GM08714 (cell line): ENCODE data around the gene C2orf49.

Experiments used
- H3K4me3 ChIP-seq: fragments of 200-500 bp; sonication (Bioruptor generic); 2 replicates; pipeline ENCODE4 v1.5.1; 2014; ENCODE audit warnings: mild to moderate bottlenecking, low read length, inconsistent platforms
- ZNF274 ChIP-seq: IDR thresholded peaks from 2 replicates; pipeline ENCODE4 v1.6.1; 2012; ENCODE audit warnings: mild to moderate bottlenecking, low read depth, low read length

C2orf49 gene

DNA sequence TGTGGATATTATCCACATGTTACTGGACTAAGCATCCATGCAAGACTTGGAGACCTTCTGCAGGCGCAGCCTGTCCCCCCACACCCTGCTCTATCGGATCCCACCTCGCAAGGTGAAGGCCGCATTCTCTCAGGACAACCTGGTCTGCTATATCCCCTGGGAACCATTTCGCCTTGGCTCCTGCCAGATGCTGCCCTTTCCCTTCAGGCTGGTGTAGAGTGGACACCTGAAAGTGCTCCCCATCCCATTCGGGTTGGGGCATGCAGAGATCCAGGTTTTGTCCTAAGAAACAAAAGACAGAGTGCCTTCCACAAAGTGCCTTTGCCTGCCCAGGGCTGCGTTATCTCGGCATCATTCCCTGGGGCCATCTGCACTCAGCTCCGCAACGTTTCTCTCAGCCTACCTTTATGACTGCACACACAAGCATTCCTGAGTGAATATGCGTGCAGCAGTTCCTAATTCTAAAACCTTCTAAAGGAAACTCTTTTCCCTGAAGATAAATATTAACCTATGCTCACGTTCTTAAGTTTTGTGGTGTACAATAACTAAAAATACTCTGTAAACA is 41.0 kb downstream of the C2orf49 start:
- no peak for TF ChIP-seq ZNF274

DNA sequence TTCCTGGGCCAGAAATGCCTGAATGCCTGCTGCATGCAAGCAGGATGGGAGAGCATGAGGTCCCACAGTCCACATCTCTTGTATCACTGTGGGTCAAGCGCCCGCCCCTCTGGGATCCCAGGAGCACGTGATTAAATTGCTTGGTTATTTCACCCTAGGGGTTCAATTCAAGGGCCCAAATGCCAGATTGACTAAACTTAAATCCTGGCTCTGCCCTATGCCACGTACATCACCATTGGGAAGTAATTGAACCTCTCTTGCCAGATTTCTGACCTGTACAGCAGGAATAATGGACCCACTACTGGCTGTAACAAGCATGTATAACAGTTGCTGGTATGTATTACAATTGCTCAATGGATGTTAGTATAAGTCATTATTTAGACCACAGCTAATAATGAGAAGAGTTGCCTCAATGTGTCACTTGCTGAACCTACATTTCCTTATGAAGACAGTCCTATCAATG is 41.6 kb downstream of the C2orf49 start:
- H3K4me3 ChIP-seq = no peak overlapping the region
- TF ChIP-seq ZNF274 = no peak

More for the DNA sequence above, 41.0 kb downstream of the C2orf49 start:
- H3K4me3 ChIP-seq = no peak overlapping the region

DNA sequence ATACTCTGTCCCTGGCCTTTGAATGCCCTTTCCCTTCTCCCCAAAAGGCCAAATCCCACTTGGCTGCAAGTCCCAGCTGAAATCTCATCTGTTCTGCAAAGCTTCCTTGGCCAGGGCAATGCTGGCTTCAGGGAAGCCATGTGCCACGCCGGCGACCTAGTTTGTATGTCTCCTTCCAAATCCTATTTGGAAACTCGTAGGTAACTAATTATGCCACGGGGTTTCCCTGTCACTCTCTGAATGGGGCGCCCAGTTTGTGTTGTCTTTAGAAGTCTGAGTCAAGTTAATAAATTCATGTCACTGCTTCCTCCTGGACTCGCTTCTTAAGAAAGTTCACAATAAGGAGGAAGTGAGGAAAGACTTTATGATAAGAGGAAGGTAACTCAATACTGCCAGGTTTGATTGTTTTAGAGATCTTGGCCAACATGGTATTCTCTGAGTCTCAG is 42.4 kb downstream of the C2orf49 start:
- no peak for TF ChIP-seq ZNF274
- no peak overlapping the region for H3K4me3 ChIP-seq

DNA sequence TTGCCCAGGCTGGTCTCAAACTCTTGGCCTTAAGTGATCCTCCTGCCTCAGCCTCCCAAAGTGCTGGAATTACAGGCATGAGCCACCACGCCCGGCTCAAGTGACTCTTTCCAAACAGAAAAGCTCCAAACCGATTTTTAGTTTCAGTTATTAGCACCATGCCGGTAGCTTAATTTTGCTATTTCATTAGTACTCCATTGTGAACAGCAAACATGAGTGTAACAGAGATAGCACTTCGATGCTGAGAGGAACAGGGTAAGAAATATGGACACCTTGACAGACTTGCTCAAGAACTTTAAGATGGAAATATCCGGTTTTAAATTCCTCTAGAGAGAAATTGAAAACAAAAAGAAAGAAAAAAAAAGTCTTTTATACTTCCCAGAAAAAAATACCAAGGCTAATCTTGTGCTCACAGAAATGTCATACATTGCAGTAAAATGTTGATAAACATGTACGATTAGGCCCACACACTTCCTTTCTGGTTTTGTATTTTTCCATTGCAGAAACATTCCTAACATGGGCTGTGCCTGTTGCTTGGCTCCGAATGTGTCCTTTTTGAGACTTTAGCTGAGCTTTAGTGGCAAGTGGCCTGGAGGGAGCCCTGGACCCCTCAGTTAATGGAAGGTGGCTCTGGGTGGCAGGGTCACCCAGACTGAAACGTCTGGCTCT is 43.2 kb downstream of the C2orf49 start:
- no peak for TF ChIP-seq ZNF274
- H3K4me3 ChIP-seq = no peak overlapping the region

DNA sequence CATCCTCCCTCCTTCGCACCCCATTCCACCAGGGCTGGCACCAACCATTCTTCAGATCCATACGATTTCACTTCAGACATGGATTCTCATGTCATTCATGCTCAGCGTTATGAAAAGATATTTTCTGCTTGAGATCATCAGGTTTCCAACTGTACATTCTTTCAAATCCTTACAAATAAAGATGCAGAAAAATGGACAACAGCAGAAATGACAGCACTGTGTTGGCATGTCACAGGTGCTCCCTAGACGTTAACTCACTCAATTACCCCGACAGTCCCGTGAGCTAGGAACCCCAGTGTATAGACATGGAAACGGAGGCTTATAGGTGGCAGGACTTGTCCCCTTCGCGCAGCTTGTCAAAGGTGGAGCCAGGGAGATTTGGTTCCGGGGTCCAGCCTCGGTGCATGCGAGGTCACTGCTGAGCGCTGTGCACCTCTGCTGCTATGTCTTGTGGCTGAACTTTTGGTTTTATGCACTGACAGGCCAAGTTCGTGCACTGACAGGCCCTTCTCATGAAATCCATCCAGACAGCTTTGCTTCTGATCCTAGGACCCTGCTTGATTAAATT is 43.8 kb downstream of the C2orf49 start:
- no peak for TF ChIP-seq ZNF274
- H3K4me3 ChIP-seq = no peak overlapping the region

DNA sequence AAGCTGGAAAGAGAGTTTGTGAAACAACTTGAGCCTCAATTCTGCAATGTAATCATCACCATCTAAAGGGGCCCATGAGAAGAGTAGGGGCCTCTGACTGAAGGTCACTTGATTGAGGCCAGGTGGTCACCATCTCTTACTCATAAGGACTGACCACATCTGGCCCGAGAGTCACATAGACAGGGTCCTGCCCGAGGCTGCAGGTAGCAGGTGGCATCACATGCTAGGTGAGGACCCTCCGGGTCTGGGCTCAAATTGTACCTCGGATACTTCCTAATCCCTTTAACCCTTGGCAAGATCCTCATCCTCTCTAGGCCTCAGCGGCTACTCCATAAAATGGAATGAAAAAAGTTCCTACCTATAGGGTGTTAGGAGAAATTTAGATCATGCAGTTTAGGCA is 44.8 kb downstream of the C2orf49 start:
- H3K4me3 ChIP-seq = no peak overlapping the region
- TF ChIP-seq ZNF274 = no peak

DNA sequence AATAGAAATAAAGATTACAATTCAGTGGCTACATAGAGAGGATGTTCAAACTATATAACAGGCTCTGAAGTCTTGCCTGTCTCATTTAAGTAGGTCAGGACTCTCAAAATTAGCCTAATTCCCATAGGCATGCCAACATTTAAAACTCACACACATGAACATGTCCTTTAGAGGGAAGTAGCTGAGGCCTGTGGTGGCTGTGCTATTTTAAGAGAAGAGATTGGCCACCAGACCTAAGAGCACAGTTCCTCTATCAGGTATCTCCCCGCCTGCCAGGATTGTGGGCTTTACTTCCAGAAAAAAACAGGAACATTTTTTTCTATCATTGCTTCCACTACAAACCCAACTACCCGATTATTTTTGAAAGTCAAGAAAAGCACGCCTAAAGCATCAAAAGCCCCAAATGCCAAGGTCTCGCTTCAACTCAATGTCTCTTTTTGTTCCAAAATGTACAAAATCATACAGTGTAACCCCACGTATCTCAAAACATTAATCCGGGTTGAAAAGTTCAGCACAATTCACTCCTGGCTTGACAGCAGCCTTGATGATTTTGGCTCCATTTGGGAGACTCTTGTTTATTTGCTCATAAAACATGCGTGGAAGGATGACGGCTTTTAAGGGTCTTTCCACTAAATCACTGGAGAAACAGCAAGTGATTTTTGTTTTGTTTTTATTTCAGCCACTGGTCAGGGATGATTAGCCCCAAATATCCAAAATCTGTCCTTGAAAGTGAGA is 46.3 kb downstream of the C2orf49 start:
- TF ChIP-seq ZNF274 = no peak
- H3K4me3 ChIP-seq = no peak overlapping the region

DNA sequence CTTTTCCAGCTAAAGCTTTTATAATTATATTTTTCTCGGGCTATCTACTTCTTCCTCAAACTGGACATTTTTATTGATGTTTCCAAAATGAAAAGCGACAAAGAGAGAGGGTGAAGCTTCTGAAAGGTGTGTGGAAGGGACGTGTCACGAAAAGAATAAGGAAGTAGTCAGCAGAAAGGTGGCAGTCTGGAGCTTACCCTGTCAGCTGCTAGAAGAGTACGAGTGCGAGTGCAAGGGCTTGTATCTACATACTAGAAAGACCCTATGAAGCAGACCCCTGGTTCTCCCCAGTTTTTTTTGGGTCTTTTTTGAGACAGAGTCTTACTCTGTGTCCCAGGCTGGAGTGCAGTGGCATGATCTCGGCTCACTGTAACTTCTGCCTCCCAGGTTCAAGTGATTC is 46.9 kb downstream of the C2orf49 start:
- no peak for TF ChIP-seq ZNF274
- no peak overlapping the region for H3K4me3 ChIP-seq

DNA sequence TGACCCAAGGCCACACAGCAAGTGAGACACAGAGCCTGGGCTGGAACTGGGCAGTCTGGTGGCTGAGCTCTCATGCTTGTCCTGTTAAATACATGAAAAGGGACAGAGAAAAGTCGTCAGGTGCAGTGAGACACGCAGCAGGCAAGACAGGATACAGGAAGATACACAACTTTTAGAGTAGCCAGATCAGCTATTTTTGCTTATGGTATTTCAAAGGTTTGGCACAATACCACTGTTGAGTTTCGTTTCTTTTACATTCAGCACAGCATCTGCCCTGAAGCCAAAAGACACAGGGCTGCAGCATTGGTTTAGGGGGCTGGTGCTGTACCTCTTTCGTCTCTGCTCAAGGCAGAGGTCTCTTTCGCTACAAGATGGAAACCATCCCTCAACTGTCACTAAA is 47.5 kb downstream of the C2orf49 start:
- TF ChIP-seq ZNF274 = no peak
- H3K4me3 ChIP-seq = no peak overlapping the region

DNA sequence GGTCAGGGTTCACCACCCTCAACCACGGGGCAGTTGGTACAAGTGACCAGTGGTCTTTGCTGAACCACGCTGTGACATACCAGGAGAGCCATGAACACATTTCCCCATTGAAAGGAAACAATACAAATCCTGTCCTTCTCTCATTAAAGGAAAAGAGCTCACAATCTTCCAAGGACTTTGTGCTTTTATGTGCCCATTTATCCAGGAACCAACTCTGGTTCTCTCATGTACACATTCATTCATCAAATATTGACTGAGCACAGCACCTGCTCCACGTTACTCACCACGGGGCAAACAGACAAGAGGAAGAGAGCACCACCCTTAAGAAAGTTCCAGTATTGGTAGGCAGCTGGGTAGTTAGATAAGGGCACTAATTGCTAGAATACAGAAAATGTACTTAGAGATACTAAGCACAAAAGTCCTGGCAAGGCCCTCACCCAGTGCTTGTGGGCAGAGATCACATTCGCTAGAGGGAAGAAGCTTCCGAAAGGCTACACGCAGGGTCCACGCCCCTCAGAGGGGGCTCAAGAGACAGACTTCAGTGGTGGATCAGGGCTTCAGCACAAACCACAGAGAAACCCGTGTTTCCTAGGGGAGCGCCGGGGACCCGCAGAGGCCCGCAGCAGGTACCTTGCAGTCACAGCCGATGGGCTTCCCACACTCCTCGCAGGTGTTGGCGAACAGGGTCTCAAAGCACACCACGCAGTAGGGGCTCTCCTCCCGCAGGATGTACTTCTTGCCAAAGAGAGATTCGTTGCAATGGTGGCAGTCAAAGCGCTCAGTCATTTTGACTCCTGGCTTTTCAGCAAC is 48.6 kb downstream of the C2orf49 start:
- TF ChIP-seq ZNF274 = no peak

DNA sequence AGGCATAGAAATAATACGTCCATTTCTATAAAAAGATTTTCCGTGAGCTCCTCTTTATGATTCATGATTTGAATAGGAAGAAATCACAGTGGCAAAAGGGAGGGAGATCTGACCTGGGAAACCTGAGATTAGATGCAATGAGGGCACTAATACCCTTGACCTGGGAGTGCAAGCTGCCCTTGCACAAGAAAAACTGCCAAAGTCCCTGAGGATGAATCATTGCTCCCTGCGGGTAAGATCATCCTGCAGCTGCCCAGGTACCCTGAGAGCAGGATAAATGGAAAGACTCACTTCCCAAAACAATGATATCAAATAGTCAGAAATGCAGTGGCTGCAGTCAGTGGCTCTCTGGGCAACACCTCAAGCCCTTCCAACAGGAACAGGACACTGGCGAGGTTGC is 49.9 kb downstream of the C2orf49 start:
- no peak for TF ChIP-seq ZNF274

More for the DNA sequence above, 48.6 kb downstream of the C2orf49 start:
- H3K4me3 ChIP-seq = no peak overlapping the region

DNA sequence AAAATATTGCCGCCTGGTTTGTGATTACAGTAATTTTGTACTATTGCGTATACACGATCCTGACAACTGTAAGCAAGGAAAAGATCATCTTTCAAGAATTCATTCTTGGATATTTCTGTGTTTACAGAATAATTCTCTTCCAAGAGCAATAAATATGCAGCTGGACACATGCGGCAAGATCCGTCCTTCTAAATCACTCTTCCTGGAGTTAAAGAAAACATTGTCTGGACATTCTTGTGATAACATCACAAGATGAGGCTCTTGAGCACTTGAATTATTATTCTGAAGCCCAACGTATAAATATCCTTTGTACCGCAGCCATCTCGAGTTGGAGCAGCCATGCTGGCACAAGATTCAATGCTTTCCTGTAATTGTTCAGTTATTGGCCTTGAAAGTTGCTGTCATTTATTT is 51.6 kb downstream of the C2orf49 start:
- TF ChIP-seq ZNF274 = no peak

More for the DNA sequence above, 49.9 kb downstream of the C2orf49 start:
- no peak overlapping the region for H3K4me3 ChIP-seq

DNA sequence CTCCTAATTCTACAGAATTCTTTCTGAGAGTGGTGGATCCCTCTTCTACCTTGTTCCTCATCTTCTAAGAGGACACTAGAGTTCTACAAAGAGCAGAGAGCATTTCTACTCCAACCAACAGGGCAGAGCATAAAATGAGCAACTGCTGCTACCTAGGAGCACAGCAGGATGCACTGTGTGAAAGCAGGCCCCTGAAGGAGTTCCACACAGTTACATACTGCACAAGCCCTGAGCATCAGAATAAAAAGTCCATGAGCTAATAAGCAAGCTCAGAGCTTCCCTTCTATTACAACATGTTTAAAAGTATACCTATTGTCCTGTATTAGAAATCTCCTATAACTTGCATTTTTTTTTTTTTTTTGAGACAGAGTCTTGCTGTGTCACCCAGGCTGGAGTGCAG is 53.1 kb downstream of the C2orf49 start:
- H3K4me3 ChIP-seq = no peak overlapping the region
- TF ChIP-seq ZNF274 = no peak

More for the DNA sequence above, 51.6 kb downstream of the C2orf49 start:
- no peak overlapping the region for H3K4me3 ChIP-seq
